IPS-18a (cell line): ENCODE measurements around the gene GINS3.

Experiments used
- H3K27ac ChIP-seq: one replicate; pipeline ENCODE4 v1.5.1; 2013; ENCODE audit warnings: low read length
- H3K27me3 ChIP-seq: one replicate; pipeline ENCODE4 v1.6.1; 2013; ENCODE audit warnings: mild to moderate bottlenecking, low read length; ENCODE audit not compliant: control insufficient read depth, insufficient read depth
- H3K36me3 ChIP-seq: one replicate; pipeline ENCODE4 v1.6.1; 2013; ENCODE audit warnings: low read depth, low read length; ENCODE audit not compliant: control insufficient read depth
- H3K4me1 ChIP-seq: one replicate; pipeline ENCODE4 v1.6.1; 2013; ENCODE audit warnings: low read depth, low read length; ENCODE audit not compliant: control insufficient read depth
- H3K4me3 ChIP-seq: one replicate; pipeline ENCODE4 v1.5.1; 2013; ENCODE audit warnings: low read length
- H3K9ac ChIP-seq: one replicate; pipeline ENCODE4 v1.6.1; 2013; ENCODE audit warnings: mild to moderate bottlenecking, low read length, moderate library complexity
- H3K9me3 ChIP-seq: one replicate; pipeline ENCODE4 v1.6.1; 2013; ENCODE audit warnings: low read depth, low read length; ENCODE audit not compliant: control insufficient read depth

GINS3 gene

GRCh38 chr16:58366247-58367031 lies 25.8 kb upstream of the GINS3 start:
- H3K4me3 ChIP-seq, result no peak overlapping the region
- H3K27ac ChIP-seq, result no peak overlapping the region
- H3K9me3 ChIP-seq, result no peaks in the 10 kb centered on the region
- no peaks in the 10 kb centered on the region for H3K36me3 ChIP-seq
- no peaks in the 10 kb centered on the region for H3K4me1 ChIP-seq
- H3K9ac ChIP-seq, result no peak overlapping the region
- peaks cover 5% of the 10 kb centered on the region for H3K27me3 ChIP-seq

GRCh38 chr16:58367252-58367651 lies 25.0 kb upstream of the GINS3 start:
- Histone ChIP-seq H3K4me3 (no peak overlapping the region), H3K27me3 (peaks cover 5% of the 10 kb centered on the region), H3K36me3 (no peaks in the 10 kb centered on the region), H3K27ac (no peak overlapping the region), H3K9ac (no peak overlapping the region), H3K4me1 (no peaks in the 10 kb centered on the region), H3K9me3 (no peaks in the 10 kb centered on the region)

GRCh38 chr16:58371841-58372240 lies 20.4 kb upstream of the GINS3 start:
- Histone ChIP-seq H3K27ac (no peak overlapping the region), H3K4me3 (no peak overlapping the region), H3K9ac (no peak overlapping the region)

GRCh38 chr16:58375386-58375785 lies 16.9 kb upstream of the GINS3 start:
- Histone ChIP-seq H3K27me3 (no peaks in the 10 kb centered on the region), H3K36me3 (no peaks in the 10 kb centered on the region), H3K27ac (no peak overlapping the region), H3K4me1 (no peaks in the 10 kb centered on the region), H3K9me3 (no peaks in the 10 kb centered on the region), H3K4me3 (no peak overlapping the region), H3K9ac (no peak overlapping the region)

More at GRCh38 chr16:58371841-58372240, 20.4 kb upstream of the GINS3 start:
- H3K36me3 ChIP-seq, result no peaks in the 10 kb centered on the region
- no peaks in the 10 kb centered on the region for H3K27me3 ChIP-seq
- H3K9me3 ChIP-seq, result no peaks in the 10 kb centered on the region
- no peaks in the 10 kb centered on the region for H3K4me1 ChIP-seq

GRCh38 chr16:58377932-58378331 lies 14.3 kb upstream of the GINS3 start:
- H3K4me1 ChIP-seq, result no peaks in the 10 kb centered on the region
- H3K4me3 ChIP-seq, result no peak overlapping the region
- no peaks in the 10 kb centered on the region for H3K27me3 ChIP-seq
- no peaks in the 10 kb centered on the region for H3K9me3 ChIP-seq
- no peak overlapping the region for H3K27ac ChIP-seq
- no peaks in the 10 kb centered on the region for H3K36me3 ChIP-seq
- no peak overlapping the region for H3K9ac ChIP-seq

- Histone ChIP-seq H3K4me3 (no peak overlapping the region), H3K9me3 (no peaks in the 10 kb centered on the region), H3K4me1 (no peaks in the 10 kb centered on the region), H3K36me3 (no peaks in the 10 kb centered on the region), H3K9ac (no peak overlapping the region), H3K27ac (no peak overlapping the region), H3K27me3 (no peaks in the 10 kb centered on the region)
Observed at GRCh38 chr16:58378401-58378800, 13.9 kb upstream of the GINS3 start.

GRCh38 chr16:58379736-58380135 lies 12.5 kb upstream of the GINS3 start:
- Histone ChIP-seq H3K9ac (no peak overlapping the region), H3K27ac (no peak overlapping the region), H3K9me3 (no peaks in the 10 kb centered on the region), H3K27me3 (no peaks in the 10 kb centered on the region), H3K4me1 (no peaks in the 10 kb centered on the region), H3K36me3 (no peaks in the 10 kb centered on the region), H3K4me3 (no peak overlapping the region)

- no peaks in the 10 kb centered on the region for H3K9me3 ChIP-seq
Observed at GRCh38 chr16:58381661-58382060, 10.6 kb upstream of the GINS3 start.

GRCh38 chr16:58384437-58385055 lies 7.7 kb upstream of the GINS3 start:
- Histone ChIP-seq H3K36me3 (no peaks in the 10 kb centered on the region), H3K27me3 (peaks cover 10% of the 10 kb centered on the region), H3K4me1 (no peaks in the 10 kb centered on the region), H3K9ac (no peak overlapping the region), H3K27ac (no peak overlapping the region), H3K4me3 (no peak overlapping the region), H3K9me3 (no peaks in the 10 kb centered on the region)

More at GRCh38 chr16:58381661-58382060, 10.6 kb upstream of the GINS3 start:
- Histone ChIP-seq H3K9ac (no peak overlapping the region), H3K36me3 (no peaks in the 10 kb centered on the region), H3K4me3 (no peak overlapping the region), H3K27me3 (no peaks in the 10 kb centered on the region), H3K4me1 (no peaks in the 10 kb centered on the region), H3K27ac (no peak overlapping the region)

GRCh38 chr16:58385218-58385773 lies 7.0 kb upstream of the GINS3 start:
- Histone ChIP-seq H3K36me3 (no peaks in the 10 kb centered on the region), H3K9ac (no peak overlapping the region), H3K9me3 (no peaks in the 10 kb centered on the region), H3K27ac (no peak overlapping the region), H3K4me1 (no peaks in the 10 kb centered on the region), H3K27me3 (peaks cover 18% of the 10 kb centered on the region), H3K4me3 (no peak overlapping the region)

GRCh38 chr16:58389724-58390123 lies 2.5 kb upstream of the GINS3 start:
- Histone ChIP-seq H3K4me3 (no peak overlapping the region), H3K27ac (no peak overlapping the region), H3K9ac (no peak overlapping the region), H3K36me3 (no peaks in the 10 kb centered on the region), H3K27me3 (peaks cover 34% of the 10 kb centered on the region), H3K9me3 (no peaks in the 10 kb centered on the region), H3K4me1 (no peaks in the 10 kb centered on the region)

- Histone ChIP-seq H3K27me3 (peaks cover 34% of the 10 kb centered on the region), H3K27ac (no peak overlapping the region), H3K9ac (peak overlapping the region; percentile 91), H3K9me3 (no peaks in the 10 kb centered on the region), H3K36me3 (no peaks in the 10 kb centered on the region), H3K4me1 (no peaks in the 10 kb centered on the region), H3K4me3 (peak overlapping the region; percentile 91)
Observed at GRCh38 chr16:58393138-58393504, 850 bp downstream of the GINS3 start.
